LHCN-M2 (cell line): ENCODE measurements around the gene HIRIP3. TPM values are rescaled to one million over a fixed set of nuclear protein-coding genes. Genes with fewer than 3 reads are reported as not detected.
A peak's percentile ranks its signal among the peaks of the same experiment; 100 is the strongest.
"Not testable (repeated sequence)": the region's sequence is repeated elsewhere in the genome, so short reads cannot be mapped to it uniquely, and the experiment has no call there.

Experiments
- DNase-seq: peaks from one replicate; pipeline ENCODE4 v3.0.0-alpha.2; 2012; ENCODE audit warnings: low read depth
- polyA plus RNA-seq: library from polyadenylated mRNA; unstranded; fragments of >200 nt; gene quantifications from one replicate; pipeline ENCODE4 v1.2.1, GENCODE V29; 2012; ENCODE audit warnings: missing spikeins
- total RNA-seq: library from RNA; depleted of rRNA; stranded (reverse); fragments of >200 nt; gene quantifications from 2 replicates; pipeline ENCODE4 v1.2.3, GENCODE V29; 2014; rRNA removed

HIRIP3 gene, protein sequence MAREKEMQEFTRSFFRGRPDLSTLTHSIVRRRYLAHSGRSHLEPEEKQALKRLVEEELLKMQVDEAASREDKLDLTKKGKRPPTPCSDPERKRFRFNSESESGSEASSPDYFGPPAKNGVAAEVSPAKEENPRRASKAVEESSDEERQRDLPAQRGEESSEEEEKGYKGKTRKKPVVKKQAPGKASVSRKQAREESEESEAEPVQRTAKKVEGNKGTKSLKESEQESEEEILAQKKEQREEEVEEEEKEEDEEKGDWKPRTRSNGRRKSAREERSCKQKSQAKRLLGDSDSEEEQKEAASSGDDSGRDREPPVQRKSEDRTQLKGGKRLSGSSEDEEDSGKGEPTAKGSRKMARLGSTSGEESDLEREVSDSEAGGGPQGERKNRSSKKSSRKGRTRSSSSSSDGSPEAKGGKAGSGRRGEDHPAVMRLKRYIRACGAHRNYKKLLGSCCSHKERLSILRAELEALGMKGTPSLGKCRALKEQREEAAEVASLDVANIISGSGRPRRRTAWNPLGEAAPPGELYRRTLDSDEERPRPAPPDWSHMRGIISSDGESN
- 12.2 and 22.4 TPM in 2 replicates for total RNA-seq
- 12.8 TPM for polyA plus RNA-seq

DNA sequence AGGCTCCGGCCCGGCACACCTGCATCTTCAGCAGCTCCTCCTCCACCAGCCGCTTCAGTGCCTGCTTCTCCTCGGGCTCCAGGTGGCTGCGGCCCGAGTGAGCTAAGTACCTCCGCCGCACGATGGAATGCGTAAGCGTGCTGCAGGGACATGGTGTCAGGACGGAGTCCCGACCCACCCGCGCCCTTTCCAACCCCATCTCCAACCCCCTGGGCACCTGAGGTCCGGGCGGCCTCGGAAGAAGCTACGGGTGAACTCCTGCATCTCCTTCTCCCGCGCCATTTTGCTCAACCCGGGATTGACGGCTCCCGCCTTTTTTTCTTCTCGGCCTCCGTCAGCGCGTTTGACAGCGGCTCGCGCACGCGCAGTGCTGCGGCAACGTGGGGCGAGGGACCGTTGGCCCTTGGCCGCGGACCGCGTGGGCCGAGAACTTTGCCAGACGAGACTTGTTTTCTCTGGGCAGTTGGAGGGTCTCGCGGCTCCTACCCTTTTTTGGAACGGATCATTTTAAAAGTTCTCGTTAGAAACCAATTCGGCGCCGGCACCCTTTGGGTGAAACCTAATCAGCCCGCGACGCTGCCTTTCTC lies at the start of gene HIRIP3:
TSS of gene HIRIP3 (minus strand) at position 294 of the 587 bp plus-strand sequence. CDS start at position 282, 12 bp downstream.
- peak; percentile 79 for DNase-seq

DNA sequence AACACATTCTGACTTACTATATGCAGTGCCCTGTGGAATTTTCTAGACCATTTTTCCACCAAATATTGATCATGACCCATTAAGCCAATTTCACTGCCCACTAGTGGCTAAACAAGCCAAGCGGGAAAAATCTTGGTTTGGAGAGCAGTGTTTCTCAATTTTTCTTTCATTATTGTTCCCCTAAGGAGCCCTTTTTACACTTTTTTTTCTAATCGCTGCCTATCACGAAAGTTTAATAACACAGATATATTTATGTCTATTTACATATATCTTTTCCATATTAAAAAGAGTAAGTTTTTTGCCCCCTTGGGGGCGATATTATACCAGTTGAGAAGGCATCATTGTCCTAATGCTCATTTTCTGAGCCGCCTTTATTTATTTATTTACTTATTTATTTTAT lies 46.4 kb upstream of the HIRIP3 start:
- DNase-seq: peak; percentile 44

DNA sequence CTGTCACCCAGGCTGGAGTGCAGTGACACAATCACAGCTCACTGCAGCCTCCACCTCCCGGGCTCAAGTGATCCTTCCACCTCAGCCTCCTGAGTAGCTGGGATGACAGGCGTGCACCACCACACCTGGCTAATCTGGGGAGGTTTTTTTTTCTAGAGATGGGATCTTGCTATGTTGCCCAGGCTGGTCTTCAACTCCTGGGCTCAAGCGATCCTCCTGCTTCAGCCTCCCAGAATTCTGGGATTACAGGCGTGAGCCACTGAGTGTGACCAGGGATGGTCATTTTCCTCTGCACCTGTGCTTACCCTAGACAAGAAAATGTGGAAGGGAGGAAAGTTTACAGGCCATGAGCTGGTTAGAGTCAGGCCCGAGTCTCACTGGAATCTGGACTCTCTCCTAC lies 45.3 kb upstream of the HIRIP3 start:
- not testable (repeated sequence) for DNase-seq

DNA sequence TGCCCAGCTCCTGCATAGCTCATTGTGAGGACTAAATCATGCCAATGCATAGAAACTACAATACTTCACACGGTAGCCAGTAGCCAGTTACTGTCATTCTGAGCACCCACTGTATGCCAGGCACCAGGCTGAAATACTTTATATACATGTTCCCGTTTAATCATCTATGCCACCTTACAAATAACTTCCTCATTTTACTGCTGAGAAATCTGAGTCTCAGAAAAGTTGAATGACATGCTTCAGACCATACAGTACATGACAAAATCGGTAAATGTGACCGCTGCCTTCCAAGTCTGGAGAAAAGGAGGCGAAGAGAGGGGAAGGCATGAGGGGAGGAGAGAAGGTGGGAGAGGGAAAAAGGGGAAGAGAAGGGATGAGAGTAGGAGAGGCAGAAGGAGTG lies 44.8 kb upstream of the HIRIP3 start:
- no peak for DNase-seq

DNA sequence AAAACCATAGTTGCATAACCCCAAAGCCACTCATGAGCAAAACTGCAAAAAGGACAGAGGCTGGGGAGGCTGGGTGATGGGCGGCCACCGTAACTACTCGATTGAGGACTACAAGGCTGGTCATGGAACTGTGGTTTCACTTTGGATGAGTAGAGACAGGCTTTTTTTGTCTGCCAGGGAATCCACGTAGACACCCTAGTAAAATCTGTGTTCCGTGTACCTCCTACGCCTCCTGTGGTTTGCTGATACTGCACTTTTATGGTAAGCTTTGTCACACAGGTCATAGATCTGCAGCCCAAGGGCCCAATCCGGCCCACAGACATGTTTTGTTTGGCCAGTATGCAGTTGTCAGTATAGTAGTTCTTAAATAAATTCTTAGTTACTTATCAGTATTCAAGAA lies 37.9 kb upstream of the HIRIP3 start:
- DNase-seq: no peak

DNA sequence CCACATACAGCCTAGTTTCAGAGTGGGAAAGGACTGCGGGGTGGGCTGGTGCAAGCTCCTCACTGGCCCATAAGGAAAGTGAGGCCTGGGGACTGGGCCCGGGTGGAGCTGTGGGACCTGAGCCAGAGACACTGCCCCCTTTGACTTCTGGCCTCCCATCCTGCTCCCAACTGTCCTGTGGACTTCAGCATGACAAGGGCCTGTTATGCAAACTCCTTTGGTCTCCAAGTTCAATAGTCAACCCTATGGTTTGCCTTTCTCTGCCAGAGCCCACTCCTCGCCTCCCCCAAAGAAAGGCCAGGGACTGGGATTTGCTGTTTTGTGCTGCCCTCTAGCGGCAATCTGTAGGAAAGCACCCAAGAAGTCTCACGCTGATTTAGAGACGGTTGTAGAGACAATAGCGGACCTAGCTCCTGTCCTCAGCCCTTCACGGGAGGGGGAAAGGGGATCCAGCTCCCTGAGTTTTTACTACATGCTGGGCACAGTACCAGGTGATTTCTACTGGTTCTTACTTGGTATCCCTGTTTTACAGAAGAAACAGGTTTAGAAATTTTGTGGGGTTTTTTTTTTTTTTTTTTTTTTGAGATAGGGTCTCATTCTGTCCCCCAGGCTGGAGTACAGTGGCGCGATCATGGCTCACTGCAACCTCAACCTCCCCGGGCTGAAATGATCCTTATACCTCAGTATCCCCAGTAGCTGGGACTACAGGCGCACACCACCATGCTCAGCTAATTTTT lies 36.8 kb upstream of the HIRIP3 start:
- DNase-seq: peak; percentile 56

DNA sequence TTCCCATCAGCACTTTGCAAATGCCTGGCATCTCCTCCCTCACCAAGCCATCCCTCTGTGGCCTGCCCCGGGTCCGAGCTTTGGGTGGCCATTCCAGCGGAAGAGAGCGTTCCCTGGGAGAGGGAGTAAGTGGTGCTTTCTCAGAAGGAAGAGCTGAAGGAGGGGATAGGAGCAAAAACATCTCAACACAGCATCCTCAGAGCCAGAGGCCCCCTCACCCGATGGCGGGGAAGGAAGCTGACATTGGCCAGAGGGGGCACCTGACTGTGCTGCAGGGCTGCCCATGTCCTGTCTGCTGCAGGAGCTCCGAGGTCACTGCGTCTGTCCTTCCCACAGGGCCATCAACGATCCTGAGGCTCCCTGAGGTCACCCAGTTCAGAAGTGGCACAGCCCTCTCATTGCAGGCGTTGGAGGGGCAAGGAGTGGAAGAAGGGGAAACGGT lies 36.1 kb upstream of the HIRIP3 start:
- no peak for DNase-seq

DNA sequence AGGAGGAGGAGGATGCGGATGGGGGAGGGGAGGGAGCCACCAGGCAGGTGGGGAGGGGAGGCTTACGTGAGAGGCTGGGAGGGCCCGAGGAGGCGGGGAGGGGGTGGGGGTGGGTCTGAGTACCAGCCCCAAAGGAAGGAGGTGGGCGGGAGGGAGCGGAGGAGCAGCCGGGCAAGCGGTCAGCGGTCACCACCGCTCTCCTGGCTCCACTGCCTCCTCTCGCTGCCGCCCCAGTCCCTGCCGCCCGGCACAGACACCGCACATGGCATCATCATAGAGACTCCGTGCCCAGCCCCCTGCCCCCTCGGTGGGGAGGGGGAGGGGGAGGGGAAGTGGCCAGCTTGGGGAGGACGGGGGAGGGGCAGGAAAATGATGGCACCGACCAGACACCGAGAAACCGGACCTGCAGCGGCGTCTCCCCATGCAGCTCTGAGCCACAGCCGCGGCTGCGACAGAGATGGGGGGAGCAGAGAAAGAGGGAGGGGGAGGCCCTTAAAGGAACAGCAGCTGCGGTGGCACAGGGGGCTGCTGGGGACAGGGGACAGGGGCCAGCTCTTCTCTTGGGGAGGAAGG lies 35.5 kb upstream of the HIRIP3 start, which contains the start of gene TLCD3B:
TSS of gene TLCD3B (minus strand) at position 431 of the 573 bp plus-strand sequence. CDS start 744 bp downstream, outside the sequence.
- no peak for DNase-seq

DNA sequence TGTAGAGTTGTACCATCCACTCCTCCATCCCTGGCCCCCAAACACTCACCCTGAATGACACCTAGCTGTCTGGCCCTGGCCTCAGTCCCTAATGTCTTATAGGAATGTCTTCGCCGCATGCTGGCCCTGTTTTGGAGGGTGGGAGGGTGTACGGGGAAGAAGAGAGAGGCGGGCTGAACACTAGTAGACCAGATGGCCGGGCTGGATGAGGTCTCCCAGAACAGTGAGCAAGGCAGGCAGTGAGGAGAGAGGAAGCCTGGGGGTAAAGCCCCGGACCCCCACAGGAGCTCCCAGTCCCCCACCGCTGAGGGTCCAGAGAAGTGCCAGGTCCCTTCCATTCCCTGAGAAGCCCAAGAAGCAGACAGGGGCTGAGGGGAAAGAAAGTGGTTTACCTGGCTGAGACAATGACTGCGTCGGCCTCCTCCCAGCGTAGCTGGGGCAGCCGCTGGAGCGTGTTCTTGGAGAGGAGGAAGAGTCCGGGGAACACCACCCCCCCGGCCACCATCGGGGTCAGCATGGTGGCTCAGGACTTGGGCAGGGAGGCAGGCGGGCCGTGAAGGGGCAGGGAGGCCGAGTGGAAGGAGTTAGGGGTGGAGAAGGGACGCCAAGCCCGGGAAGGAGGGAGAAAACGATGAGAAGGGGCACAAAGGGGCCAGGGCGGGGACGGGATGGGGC lies 34.7 kb upstream of the HIRIP3 start:
- no peak for DNase-seq

DNA sequence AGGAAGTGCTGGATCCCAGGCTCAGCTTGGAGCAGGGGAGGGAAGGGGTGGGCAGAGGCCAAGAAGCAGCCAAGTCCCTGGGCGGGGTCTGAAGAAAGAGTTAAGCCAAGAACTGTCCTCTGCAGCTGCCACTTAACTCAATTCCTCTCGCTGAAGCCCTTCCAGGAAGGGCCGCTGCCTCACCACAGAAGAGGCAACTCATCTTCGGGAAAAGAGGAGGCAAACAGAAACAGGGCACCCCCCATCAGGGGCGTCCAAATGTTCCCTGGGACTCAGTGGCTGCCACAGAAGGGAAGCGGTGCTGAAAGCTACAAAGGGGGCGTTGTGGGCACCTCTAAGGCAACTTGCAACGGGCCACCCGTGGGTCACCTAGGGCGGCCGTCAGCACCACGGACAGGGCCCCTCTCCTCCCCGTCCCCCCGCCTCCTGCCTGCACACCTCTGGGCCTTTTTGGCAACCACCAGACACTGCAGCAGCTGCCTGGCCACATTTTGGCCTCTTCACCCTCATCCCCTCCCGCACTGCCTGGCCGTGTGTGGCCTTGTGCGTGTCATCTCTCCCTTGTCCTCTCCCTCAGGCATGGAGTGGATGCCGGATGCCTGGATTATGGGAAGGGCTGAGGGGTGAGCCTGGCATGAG lies 33.1 kb upstream of the HIRIP3 start:
- DNase-seq: peak; percentile 39

DNA sequence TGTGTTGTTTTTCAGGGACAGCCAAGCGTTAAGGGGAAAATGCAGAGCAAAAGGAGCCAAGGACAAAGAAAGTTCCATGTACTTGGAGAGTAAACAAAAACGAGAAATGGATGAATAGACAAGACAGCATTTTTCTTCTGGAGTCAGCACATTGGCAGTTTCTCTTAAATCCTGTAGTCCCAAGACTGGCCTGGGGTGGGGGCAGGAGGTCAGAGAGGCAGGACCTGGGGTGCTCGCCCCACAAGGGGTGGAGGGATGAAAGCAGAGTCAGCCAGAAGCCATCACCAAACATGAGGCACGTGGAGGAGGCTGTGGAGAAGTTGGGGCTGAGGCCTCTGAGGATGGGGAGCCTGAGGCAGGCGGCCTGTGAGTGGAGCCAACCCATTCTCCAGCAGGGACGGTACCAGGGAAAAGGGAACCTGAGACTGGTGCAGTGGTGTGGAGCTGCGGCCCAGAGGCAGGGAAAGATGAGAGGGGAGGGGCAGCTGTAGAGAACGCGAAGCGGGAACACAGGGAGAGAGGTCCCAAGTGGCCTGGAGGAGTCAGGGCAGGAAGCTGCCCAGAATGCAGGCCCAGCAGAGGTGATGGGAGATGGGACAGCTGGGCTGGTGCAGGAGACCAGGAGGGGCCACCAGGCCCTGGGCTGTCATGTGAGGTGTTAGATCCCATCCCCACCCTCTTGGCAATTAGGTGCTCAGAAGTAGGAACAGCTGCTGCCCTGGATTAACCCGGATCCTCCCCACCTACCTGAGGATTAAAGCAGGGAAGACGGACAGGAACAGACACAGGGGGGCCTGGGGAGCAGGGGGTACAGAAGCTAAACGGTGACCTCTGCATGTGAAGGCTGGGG lies 32.4 kb upstream of the HIRIP3 start:
- DNase-seq: no peak

DNA sequence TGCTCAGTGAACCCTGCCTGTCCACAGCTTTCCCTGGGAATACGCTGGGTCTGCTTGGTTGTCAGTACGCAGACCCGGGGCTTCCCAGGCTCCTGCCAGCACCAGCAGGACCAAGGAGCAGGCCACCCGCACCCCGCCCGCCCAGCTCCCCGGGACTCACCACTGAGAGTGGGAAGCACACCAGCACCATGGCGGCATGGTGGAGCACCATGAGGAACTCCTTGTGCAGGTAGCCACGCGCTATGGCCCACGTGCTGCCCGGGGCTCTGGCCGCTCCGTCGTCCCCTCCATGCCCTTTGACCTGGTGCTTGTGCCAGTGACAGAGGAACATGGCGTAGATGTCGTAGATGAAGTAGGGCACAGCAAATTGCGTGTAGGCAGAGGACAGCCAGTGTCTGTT lies 31.0 kb upstream of the HIRIP3 start:
- DNase-seq: no peak

DNA sequence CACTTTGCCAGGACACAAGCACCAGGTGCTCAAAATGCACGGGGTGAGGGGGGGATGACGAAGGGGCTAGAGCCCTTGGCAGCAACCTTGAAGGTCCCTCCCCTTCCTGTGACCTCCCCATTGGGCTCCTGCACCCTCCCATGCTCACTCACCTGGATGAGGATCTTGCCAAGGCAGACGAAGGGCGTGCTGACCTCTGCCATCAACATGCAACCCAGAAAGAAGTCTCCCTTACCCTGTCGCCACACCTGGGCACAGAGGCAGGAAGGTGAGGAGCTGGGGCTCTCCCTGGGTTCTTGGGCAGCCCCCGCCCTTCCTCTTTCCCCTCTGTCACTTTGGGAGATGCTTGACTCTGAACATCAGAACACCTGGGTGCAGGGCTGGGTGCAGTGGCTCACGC lies 30.2 kb upstream of the HIRIP3 start:
- DNase-seq: no peak

DNA sequence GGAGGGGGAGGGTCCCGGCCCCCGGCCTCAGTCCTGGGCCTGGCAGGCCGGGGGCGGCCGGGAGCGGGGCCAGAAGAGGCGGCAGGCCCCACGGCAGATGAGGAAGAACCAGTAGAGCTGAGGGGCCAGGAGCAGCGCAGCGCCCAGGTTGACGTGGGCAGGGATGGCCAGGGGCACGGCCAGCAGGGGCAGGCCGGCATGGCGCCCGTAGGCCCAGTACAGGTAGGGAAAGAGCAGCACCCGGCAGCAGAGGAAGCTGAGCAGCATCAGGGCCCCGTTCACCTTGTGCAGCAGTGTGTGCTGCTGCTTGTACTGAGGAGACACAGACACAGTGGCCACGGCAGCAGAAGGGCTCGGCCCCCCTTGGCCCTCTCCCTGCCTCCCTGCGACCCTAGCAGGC lies 29.7 kb upstream of the HIRIP3 start:
- DNase-seq: no peak

DNA sequence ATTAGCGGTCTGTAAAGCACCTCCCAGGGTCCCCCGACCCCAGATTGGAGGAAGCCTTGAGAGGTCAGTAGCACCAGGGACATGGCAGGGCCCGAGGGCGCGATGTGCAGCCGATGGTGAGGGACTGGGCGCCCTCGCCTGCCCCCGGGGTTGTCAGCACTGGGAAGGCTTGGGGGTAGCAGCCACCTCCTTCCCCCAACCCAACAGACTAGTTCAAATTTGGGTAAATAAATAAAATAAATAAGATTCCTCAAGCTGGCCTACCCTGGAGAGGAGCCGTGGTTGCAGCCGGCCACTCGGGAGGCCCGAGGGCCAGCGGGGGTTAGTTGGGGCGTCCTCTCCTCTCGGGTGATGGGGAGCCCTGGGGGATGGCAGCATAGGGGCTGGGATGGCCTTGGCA lies 29.0 kb upstream of the HIRIP3 start:
- DNase-seq: no peak

DNA sequence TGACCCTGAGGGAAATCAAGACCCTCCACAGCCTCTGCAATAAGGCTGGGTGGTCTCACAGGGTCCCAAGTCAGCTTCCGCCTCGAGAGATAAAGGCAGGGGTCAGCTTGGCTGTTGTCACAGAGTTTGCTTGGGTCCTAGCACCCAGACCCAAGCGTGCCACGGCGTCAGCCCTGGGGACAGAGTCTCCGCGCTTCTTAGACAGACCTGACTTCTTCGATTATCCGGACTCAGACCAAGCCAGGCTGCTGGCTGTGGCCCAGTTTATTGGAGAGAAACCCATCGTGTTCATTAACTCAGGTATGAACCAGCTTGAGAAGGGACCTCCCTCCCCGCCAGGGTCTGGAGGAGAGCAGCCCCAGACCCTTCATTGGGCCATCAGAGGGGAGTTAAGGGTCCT lies 28.2 kb upstream of the HIRIP3 start:
- no peak for DNase-seq

DNA sequence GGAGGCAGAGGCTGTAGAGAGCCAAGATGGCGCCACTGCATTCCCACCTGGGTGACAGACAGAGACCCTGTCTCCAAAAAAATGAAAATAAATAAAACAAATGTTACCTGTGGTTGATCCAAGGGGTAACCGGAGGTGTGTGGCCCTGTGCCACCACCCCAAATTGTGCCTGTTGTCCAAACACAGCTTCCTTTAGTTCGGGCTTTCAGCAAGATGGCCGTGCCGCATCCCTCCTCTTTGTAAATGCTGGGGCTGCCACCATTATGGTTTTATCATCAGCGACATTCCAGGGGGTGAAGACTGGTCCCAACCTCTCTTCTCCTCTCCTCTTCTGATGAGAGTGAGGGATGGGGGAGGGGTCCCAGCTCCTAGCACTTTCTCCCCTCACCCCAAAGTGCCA lies 27.5 kb upstream of the HIRIP3 start, which contains the start of gene C16orf92:
TSS of gene C16orf92 (plus strand) at position 312 of the 400 bp plus-strand sequence. CDS start 143 bp downstream, outside the sequence.
- DNase-seq: no peak

DNA sequence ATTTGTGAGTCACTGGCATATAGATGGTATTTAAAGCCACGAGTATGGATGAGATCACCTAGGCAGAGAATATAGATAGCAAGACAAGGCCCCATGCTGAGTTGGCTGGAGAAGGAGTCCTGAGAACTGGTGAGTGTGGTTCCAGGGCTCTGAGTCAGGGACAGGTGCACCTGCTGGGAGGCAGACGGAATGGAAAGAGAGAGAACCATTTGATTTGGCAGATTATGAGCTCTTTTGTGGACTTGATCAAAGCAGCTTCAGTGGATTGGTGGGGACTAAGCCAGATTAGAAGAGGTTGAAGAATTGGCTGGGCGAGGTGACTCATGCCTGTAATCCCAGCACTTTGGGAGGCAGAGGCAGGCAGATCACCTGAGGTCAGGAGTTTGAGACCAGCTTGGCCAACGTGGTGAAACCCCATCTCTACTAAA lies 23.3 kb upstream of the HIRIP3 start:
- peak; percentile 24 for DNase-seq

DNA sequence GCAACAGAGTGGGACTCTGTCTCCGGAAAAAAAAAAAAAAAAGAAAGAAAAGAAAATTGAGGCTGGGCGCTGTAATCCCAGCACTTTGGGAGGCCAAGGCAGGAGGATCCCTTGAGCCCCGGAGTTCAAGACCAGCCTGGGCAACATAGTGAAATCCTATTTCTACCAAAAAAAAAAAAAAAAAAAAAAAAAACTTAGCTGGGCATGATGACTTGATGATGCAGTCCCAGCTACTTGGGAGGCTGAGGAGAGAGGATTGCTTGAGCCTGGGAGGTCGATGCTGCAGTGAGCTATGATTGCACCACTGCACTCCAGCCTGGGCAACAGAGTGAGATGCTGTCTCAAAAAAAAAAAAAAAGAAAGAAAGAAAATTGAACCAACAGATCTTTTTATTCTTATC lies 22.5 kb upstream of the HIRIP3 start:
- not testable (repeated sequence) for DNase-seq
